Activated T-helper 1 cell treated with anti-CD3 and anti-CD28 coated beads, Interleukin-12 subunit alpha, Interleukin-12 subunit beta, Interleukin-2, Interleukin-4 antibody, amounts not matched to agents 30 ng/mL and 10 ng/mL and 1 ng/mL, durations not matched to agents 14 hours and 24 hours and 36 hours (primary cell): Measurements from ENCODE around the gene TNFAIP8L2. TPM values are rescaled to one million over a fixed set of nuclear protein-coding genes. Genes with fewer than 3 reads are reported as not detected.

ENCODE experiments used
- DNase-seq: peaks from one replicate; pipeline ENCODE4 v3.0.0; 2021; ENCODE audit warnings: low spot score
- H3K27ac Mint-ChIP-seq: one replicate; pipeline ENCODE4 v1.8.0; 2021; ENCODE audit warnings: mild to moderate bottlenecking, mixed read lengths
- H3K27me3 Mint-ChIP-seq: one replicate; pipeline ENCODE4 v1.8.0; 2022; ENCODE audit warnings: mild to moderate bottlenecking, moderate library complexity, mixed read lengths; ENCODE audit not compliant: insufficient read depth
- H3K36me3 Mint-ChIP-seq: one replicate; pipeline ENCODE4 v1.8.0; 2021; ENCODE audit warnings: low read depth, mixed read lengths
- H3K4me1 Mint-ChIP-seq: one replicate; pipeline ENCODE4 v1.8.0; 2021; ENCODE audit warnings: low read depth, mixed read lengths
- H3K4me3 Mint-ChIP-seq: one replicate; pipeline ENCODE4 v1.8.0; 2021; ENCODE audit warnings: mild to moderate bottlenecking, moderate library complexity, mixed read lengths
- H3K9me3 Mint-ChIP-seq: one replicate; pipeline ENCODE4 v1.8.0; 2021; ENCODE audit warnings: mixed read lengths
- intact Hi-C: fragments of 100-400 bp; cut with micrococcal nuclease; formaldehyde crosslinking; loops from one replicate; pipeline ENCODE4 v1.15.1; 2024
- total RNA-seq: library from RNA; stranded (reverse); gene quantifications from 2 replicates; pipeline ENCODE4 v1.2.3, GENCODE V29; 2022

The TNFAIP8L2 gene
- total RNA-seq, 1 donor from 2014 or later, result 38.0 TPM

DNA sequence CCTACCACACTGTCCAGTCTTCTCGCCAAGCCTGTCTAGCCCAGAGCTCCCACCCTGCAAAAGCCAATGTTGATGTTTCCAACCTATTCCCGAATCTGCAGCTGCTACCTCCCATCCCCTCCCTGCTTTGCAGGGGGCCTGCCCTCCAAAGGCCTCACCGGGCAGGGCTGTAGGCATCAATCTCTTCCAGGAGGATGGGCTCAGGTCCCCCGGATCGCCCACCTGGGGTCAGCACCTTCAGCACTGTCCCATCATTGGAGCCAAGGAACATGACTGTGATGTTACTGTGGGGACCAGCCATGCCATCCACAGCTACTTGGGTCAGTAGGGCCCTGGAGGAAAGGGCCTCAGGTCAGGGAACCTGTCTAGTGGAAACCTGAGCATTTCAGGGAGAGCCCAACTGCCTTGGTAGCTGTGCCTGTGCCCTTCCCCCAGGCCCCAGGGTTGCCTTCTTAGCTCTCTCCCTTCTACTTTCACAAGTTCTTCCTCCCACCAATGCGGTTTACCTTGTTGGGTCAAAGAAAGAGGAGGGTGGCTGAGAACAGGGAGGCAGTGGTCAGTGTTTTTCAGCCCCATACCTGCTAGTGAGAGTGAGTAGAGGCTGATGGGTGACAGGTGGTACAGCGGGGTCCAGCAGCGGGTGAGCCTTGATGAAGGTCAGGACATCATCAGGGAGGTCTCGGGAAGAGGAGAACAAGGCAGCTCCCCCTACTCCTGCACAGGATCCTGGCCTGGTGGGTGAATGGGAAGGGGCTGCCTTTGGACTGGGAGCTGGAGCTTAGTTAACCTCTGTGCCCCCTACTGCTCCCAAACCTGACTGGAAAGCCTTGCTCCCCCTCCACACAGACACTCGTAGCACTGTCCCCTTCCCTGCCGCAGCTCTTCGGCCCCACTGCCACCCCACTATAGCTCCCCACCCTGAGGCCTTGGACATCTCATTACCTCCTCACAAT lies 20.7 kb upstream of the TNFAIP8L2 start:
- Mint-ChIP-seq H3K9me3 (no peaks in the 10 kb centered on the region), H3K4me1 (no peaks in the 10 kb centered on the region), H3K4me3 (no peak overlapping the region), H3K36me3 (no peaks in the 10 kb centered on the region), H3K27ac (no peak overlapping the region), H3K27me3 (peaks cover 22% of the 10 kb centered on the region)
- DNase-seq, result no peak
- intact Hi-C loops, result no loop called here

DNA sequence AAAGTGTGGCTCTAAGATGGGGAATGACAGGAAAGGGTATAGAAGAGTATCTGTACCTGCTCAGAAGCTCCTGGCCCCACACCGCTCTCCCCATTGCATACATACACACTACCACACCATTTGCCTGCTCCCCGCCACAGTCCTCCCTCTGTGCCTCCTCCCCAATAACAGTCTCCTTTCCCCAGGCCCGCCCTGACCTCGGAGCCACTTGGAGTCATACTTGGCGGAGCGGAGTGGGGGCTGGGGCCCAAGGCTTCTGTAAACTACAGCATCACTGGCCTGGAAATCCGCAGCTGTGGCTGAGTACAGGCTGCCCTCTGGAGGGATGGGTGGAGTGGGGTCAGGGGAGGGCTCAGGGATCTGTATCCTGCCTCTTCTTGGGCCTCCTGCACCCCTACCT lies 18.7 kb upstream of the TNFAIP8L2 start:
- H3K27ac Mint-ChIP-seq, result no peak overlapping the region
- intact Hi-C loops, result no loop called here
- H3K36me3 Mint-ChIP-seq, result no peaks in the 10 kb centered on the region
- peaks cover 14% of the 10 kb centered on the region for H3K27me3 Mint-ChIP-seq
- H3K4me1 Mint-ChIP-seq, result no peaks in the 10 kb centered on the region
- DNase-seq, result no peak
- H3K4me3 Mint-ChIP-seq, result no peak overlapping the region
- no peaks in the 10 kb centered on the region for H3K9me3 Mint-ChIP-seq

DNA sequence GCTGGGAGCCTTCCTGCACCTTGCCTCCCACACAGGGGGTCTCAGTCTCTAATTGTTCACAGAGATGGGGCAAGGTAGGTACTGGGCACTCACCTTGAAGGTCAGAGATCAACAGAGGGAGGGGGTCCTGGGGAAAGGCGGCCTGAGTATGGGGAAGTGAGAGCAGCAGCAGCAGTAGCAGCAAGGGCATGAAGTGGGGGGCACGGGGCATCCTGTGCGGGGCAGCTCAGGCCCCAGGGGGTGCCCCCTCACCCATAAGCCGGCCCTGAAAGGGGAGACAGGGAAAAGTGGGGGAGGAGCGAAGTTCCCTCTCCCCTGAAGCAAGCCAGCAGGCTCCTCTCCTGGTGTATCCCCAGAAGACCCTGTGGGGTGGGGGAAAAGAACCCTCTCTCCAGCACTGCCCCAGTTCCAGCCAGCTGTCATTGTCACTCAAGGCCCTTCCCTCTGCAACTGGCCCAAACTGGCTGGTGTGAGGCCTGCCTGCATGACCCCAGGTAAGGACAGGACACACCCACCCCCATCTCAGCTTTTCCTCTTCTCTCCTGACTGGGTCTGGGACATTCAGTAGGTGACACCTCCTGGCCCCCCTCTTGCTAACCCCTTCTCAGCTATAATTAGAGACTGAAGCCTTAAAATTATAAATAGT lies 13.9 kb upstream of the TNFAIP8L2 start:
- Mint-ChIP-seq H3K9me3 (no peaks in the 10 kb centered on the region), H3K4me1 (peaks cover 19% of the 10 kb centered on the region), H3K27me3 (peaks cover 26% of the 10 kb centered on the region), H3K4me3 (no peak overlapping the region), H3K36me3 (no peaks in the 10 kb centered on the region), H3K27ac (no peak overlapping the region)
- intact Hi-C loops, result no loop called here
- DNase-seq, result no peak

DNA sequence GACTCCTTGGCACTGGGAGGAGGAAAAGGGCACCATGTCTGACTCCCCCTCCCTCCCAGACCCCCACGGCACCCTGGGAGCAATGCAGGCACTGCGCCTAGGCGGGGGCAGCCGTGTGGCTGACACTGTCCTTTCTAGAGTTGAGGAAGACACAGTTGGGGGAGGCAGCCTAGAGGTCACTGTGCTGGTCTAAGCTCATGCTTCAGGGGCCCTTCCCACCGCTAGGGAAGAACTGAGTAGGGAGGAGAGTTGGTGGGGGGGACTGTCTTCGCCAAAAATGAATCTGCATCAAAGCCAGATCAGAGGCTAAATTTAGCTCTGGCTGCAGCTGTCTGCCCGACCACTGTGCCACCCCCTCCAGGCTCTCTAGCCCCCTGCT lies 13.4 kb upstream of the TNFAIP8L2 start:
- no peak for DNase-seq
- Mint-ChIP-seq H3K9me3 (no peaks in the 10 kb centered on the region), H3K36me3 (no peaks in the 10 kb centered on the region), H3K4me1 (peaks cover 22% of the 10 kb centered on the region), H3K4me3 (no peak overlapping the region), H3K27me3 (peaks cover 26% of the 10 kb centered on the region), H3K27ac (no peak overlapping the region)
- intact Hi-C loops, result no loop called here

DNA sequence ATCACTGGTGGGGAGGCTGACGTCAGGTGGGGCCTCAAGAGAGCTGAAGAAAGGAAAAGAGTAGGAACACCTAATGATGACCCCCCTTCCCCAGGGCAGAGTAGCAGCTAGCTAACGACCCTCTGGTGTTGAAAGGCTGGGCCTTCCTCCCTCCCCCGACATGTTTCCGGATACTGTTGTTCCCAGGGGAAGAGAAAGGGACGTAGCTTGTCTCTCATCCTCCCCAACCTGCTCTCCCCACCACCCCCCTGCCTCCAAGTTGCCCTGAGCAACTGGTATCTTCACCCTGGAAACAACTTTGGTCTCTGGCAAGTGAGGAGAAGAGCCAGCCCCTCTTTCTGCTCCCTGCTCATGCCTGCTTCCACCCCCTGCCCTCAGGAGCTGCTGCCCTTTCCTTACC lies 12.5 kb upstream of the TNFAIP8L2 start:
- intact Hi-C loops, result no loop called here
- Mint-ChIP-seq H3K36me3 (no peaks in the 10 kb centered on the region), H3K27me3 (peaks cover 31% of the 10 kb centered on the region), H3K27ac (no peak overlapping the region), H3K4me1 (peaks cover 22% of the 10 kb centered on the region), H3K9me3 (no peaks in the 10 kb centered on the region), H3K4me3 (no peak overlapping the region)
- DNase-seq, result no peak

DNA sequence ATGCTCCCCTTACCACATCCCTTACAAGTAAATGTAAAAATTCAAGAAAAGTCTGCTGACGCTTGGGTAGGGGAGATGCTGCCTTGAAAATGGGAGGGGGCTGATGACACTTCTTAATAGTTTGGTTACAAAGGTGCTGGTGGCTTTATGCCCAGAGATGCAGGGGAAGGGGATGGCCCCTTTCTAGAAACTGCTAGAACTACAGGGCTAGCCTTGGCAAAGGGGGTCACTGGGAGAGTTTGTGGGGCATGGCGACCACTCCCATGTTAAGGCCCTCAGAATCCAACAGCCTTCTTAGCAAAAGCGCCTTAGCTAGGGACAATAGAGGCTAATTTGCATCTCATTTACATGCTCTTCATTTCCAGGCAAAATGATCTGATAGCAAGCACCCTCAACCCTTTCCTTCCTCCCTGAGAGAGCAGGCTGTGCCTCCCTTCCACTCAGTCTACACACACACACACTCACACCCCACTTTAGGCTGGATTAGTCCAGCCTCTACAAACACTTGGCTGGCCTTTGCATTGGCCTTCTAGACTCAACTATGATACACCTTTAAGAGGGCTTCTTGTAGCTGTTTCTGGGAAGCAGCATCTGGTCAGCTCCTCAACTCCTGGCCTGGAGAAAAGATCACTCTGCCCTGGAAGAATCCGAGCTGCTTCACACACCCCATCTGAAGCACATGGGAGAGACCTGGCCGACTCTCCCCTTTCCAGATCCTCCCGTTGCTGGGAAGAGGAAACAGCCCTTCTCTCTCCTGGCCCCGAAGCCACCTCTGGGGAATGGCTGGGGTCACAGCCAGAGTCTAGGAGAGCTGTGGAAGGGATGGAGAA lies 11.8 kb upstream of the TNFAIP8L2 start:
- Mint-ChIP-seq H3K4me1 (peaks cover 22% of the 10 kb centered on the region), H3K27ac (no peak overlapping the region), H3K36me3 (no peaks in the 10 kb centered on the region), H3K27me3 (peaks cover 25% of the 10 kb centered on the region), H3K9me3 (no peaks in the 10 kb centered on the region), H3K4me3 (peak overlapping the region; percentile 41)
- intact Hi-C loops, result no loop called here
- DNase-seq, result no peak

DNA sequence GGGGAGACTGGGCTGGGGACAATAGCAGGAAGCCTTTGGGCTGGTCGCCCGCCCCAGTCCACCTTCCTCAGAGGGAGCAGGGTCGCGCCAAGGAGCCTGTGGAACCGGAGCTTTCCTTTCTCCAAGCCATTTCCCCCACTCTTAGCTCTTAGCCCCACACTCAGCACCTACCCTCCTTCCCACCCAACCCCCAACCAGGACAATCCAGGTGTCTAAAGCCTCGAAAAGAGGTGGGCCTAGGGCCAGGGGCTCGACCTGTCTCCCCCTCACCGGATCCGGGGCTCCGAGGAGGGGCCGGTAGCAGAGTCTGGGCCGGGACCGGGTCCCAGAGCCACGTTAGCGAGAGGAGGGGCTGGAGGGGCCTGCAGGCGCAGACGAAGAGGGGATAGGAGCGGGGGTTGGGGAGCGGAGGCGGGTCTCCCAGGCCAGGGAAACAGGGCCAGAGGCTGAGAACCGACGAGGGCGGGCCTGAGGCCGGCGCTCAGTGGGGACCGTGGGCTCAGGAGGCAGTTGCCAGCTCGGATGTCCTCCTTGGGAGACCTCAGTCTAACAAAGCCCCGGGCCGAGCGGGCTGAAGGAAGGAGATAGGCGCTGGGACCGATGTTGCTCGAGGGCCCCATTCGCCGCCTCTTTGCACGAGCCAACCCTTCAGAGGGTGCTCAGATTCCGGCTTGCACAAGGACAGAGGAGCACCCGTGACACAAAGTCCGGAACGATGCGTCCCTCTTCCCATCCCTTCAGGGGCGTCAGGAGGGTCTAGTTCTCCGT lies 11.0 kb upstream of the TNFAIP8L2 start:
- H3K36me3 Mint-ChIP-seq, result no peaks in the 10 kb centered on the region
- H3K4me3 Mint-ChIP-seq, result peak overlapping the region; percentile 97
- H3K9me3 Mint-ChIP-seq, result no peaks in the 10 kb centered on the region
- H3K4me1 Mint-ChIP-seq, result peaks cover 22% of the 10 kb centered on the region
- H3K27ac Mint-ChIP-seq, result no peak overlapping the region
- no peak for DNase-seq
- intact Hi-C loops, result loop anchor here (1.0 to 2.0 kb wide), 3 partner anchors 11 to 75 kb away; partner anchors contain the start of genes GABPB2 and TNFAIP8L2
- peaks cover 20% of the 10 kb centered on the region for H3K27me3 Mint-ChIP-seq

DNA sequence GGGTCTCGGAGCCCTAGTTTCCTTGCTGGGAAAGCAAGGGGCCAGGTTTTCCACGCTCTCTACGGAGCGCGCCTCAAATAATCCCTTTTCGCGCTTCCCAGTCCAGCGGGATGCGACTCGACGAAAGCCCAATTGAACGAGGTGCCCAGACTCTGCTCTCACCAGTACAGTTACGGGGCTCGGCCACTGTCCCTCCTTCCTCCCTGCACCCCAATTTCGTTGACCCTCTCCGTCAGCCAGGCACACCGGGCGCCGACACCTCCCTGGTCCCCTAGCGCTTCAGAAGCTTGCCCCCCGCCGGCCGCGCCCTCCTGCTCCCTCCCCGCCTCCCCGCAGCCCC lies 10.4 kb upstream of the TNFAIP8L2 start:
- intact Hi-C loops, result loop anchor here (1.0 to 2.0 kb wide), 3 partner anchors 10 to 75 kb away; partner anchors contain the start of genes GABPB2 and TNFAIP8L2
- peak overlapping the region; percentile 97 for H3K4me3 Mint-ChIP-seq
- peaks cover 20% of the 10 kb centered on the region for H3K27me3 Mint-ChIP-seq
- no peaks in the 10 kb centered on the region for H3K9me3 Mint-ChIP-seq
- H3K36me3 Mint-ChIP-seq, result no peaks in the 10 kb centered on the region
- peaks cover 22% of the 10 kb centered on the region for H3K4me1 Mint-ChIP-seq
- DNase-seq, result no peak
- H3K27ac Mint-ChIP-seq, result no peak overlapping the region

DNA sequence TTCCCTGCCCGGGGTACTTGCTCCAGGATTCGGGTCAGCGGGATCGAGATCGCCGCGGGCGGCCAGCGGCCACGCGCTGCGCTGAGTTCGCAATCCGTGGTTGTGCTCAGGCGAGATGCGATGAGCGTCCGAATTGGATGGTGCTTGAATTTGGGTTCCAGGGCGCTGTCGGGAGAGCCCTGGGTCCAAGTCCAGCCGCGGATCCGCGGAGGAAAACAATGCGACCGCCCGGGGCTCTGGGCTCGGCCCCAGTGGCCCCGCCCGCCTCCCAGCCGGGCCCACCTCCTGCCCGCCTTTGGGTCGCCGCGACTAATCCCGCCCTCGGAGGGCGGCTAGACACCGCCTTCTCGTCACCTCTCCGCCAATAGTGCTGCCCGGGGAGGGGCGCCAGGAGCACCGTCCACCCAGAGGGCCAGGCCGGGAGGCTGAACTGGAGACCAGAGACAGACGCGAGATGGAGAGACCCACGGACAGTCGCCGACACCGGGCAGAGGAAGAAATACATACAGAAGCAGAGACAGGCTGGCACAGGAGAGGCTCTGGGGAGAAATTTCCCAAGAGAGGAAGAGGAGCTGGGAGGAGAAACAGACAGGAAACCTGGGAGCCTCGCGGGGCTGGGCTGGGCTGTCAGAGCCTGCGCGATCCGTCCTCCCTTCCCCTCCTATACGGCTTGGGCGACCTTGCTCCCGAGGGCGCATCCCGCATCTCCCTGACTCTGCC lies 9.9 kb upstream of the TNFAIP8L2 start, which contains the start of gene SEMA6C:
TSS of gene SEMA6C (minus strand) at position 220 of the 720 bp plus-strand sequence. CDS start 4,010 bp downstream, outside the sequence.
- Mint-ChIP-seq H3K27ac (peak within 1 kb of the TSS; percentile 57), H3K36me3 (no peaks in the 10 kb centered on the region), H3K9me3 (no peaks in the 10 kb centered on the region), H3K4me3 (peak within 1 kb of the TSS; percentile 97), H3K4me1 (peaks cover 22% of the 10 kb centered on the region), H3K27me3 (peaks cover 20% of the 10 kb centered on the region)
- peak; percentile 91 for DNase-seq
- intact Hi-C loops, result loop anchor here (1.0 to 2.0 kb wide), 3 partner anchors 10 to 76 kb away; partner anchors contain the start of genes GABPB2 and TNFAIP8L2

DNA sequence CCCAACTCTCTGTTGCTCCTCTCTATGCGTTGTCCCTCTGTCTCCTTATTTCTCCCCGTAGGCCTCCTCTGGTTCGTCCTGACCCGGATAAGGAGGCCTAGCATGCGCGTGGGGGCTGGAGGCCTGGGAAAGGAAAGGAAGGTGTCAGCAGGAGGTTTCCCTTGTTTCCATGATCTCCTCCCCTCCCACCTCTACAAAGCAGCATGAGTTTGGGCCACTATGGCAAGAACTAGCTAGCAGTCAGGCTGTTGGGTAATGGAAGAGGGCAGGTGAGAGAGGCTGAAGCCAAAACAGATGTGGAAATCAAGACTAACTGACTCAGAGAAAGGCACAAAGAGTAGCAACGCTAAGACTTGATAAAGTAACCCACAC lies 9.3 kb upstream of the TNFAIP8L2 start:
- Mint-ChIP-seq H3K4me3 (peak overlapping the region; percentile 97), H3K9me3 (no peaks in the 10 kb centered on the region), H3K36me3 (no peaks in the 10 kb centered on the region), H3K27me3 (peaks cover 20% of the 10 kb centered on the region), H3K27ac (peak overlapping the region; percentile 53), H3K4me1 (peaks cover 22% of the 10 kb centered on the region)
- intact Hi-C loops, result loop anchor here (2.0 kb wide), 1 partner anchor 76 kb away; the partner anchor contains the start of gene GABPB2
- DNase-seq, result no peak

DNA sequence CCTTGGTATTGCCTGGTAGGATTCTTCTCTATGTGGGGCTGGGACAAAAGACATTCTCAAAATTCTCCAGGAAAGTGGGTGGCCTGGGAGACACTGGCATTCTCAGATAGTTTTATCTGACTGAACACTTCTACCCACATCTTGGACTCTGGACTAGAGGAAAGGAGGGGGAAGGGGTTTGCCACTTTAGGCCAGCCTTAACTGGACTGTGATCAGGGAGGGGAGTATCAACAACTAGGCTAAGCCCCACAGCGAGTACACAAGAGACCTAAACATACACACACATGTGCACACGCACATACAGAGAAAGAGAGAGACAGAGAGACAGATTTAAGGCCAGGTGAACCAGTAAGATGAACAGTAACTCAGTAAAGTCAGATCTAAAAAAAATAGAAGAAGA lies 8.8 kb upstream of the TNFAIP8L2 start:
- DNase-seq, result no peak
- H3K36me3 Mint-ChIP-seq, result no peaks in the 10 kb centered on the region
- peaks cover 20% of the 10 kb centered on the region for H3K27me3 Mint-ChIP-seq
- H3K9me3 Mint-ChIP-seq, result no peaks in the 10 kb centered on the region
- peak overlapping the region; percentile 29 for H3K4me3 Mint-ChIP-seq
- intact Hi-C loops, result loop anchor here (2.0 kb wide), 1 partner anchor 77 kb away; the partner anchor contains the start of gene GABPB2
- peaks cover 22% of the 10 kb centered on the region for H3K4me1 Mint-ChIP-seq
- H3K27ac Mint-ChIP-seq, result no peak overlapping the region
